ENCODE measurements around the gene SMG7.
A peak's percentile ranks its signal among the peaks of the same experiment; 100 is the strongest.

Gene SMG7

GRCh38 chr1:183568176-183569021, 96.1 kb downstream of the SMG7 start:
- H3K4me1 ChIP-seq = no peaks in the 10 kb centered on the region
- no peaks in the 10 kb centered on the region for H3K27me3 ChIP-seq (ENCODE audit: low read depth)
- no peak for DNase-seq (ENCODE audit: low spot score in 2 of 2)
- no peaks in the 10 kb centered on the region for H3K9me3 ChIP-seq
- H3K4me3 ChIP-seq = no peak overlapping the region
- H3K36me3 ChIP-seq (replicated peaks) = no peaks in the 10 kb centered on the region
- in situ Hi-C loops (cut with MboI; ENCODE audit: low sequenced_read_pairs) = no loop called here

- no peak overlapping the region for H3K4me3 ChIP-seq
- H3K36me3 ChIP-seq (replicated peaks) = no peaks in the 10 kb centered on the region
- H3K27me3 ChIP-seq (ENCODE audit: low read depth) = no peaks in the 10 kb centered on the region
- DNase-seq (ENCODE audit: low spot score in 2 of 2) = no peak
- no peaks in the 10 kb centered on the region for H3K9me3 ChIP-seq
- no peaks in the 10 kb centered on the region for H3K4me1 ChIP-seq
- in situ Hi-C loops (cut with MboI; ENCODE audit: low sequenced_read_pairs) = no loop called here
Measured at GRCh38 chr1:183569141-183569540, 96.8 kb downstream of the SMG7 start.

GRCh38 chr1:183569801-183570200, 97.5 kb downstream of the SMG7 start:
- Histone ChIP-seq H3K36me3 (replicated peaks) (no peaks in the 10 kb centered on the region), H3K4me3 (no peak overlapping the region), H3K9me3 (no peaks in the 10 kb centered on the region), H3K4me1 (no peaks in the 10 kb centered on the region), H3K27me3 (ENCODE audit: low read depth) (no peaks in the 10 kb centered on the region)
- in situ Hi-C loops (cut with MboI; ENCODE audit: low sequenced_read_pairs) = no loop called here
- no peak for DNase-seq (ENCODE audit: low spot score in 2 of 2)

- no peaks in the 10 kb centered on the region for H3K4me1 ChIP-seq
- no peak overlapping the region for H3K4me3 ChIP-seq
- DNase-seq (ENCODE audit: low spot score in 2 of 2) = no peak
- H3K27me3 ChIP-seq (ENCODE audit: low read depth) = no peaks in the 10 kb centered on the region
- in situ Hi-C loops (cut with MboI; ENCODE audit: low sequenced_read_pairs) = no loop called here
- no peaks in the 10 kb centered on the region for H3K36me3 ChIP-seq (replicated peaks)
- no peaks in the 10 kb centered on the region for H3K9me3 ChIP-seq
Measured at GRCh38 chr1:183570451-183570850, 98.2 kb downstream of the SMG7 start.

- in situ Hi-C loops (cut with MboI; ENCODE audit: low sequenced_read_pairs) = no loop called here
- H3K4me3 ChIP-seq = no peak overlapping the region
- H3K27me3 ChIP-seq (ENCODE audit: low read depth) = no peaks in the 10 kb centered on the region
- H3K36me3 ChIP-seq (replicated peaks) = no peaks in the 10 kb centered on the region
- no peaks in the 10 kb centered on the region for H3K4me1 ChIP-seq
- H3K9me3 ChIP-seq = no peaks in the 10 kb centered on the region
- no peak for DNase-seq (ENCODE audit: low spot score in 2 of 2)
Measured at GRCh38 chr1:183571678-183572268, 99.5 kb downstream of the SMG7 start.

- H3K4me3 ChIP-seq = no peak overlapping the region
- no peaks in the 10 kb centered on the region for H3K9me3 ChIP-seq
- no peak for DNase-seq (ENCODE audit: low spot score in 2 of 2)
- in situ Hi-C loops (cut with MboI; ENCODE audit: low sequenced_read_pairs) = no loop called here
- H3K4me1 ChIP-seq = no peaks in the 10 kb centered on the region
- no peaks in the 10 kb centered on the region for H3K36me3 ChIP-seq (replicated peaks)
- H3K27me3 ChIP-seq (ENCODE audit: low read depth) = no peaks in the 10 kb centered on the region
Measured at GRCh38 chr1:183572721-183573120, 100.4 kb downstream of the SMG7 start.

GRCh38 chr1:183575606-183576005, 103.3 kb downstream of the SMG7 start:
- no peak for DNase-seq (ENCODE audit: low spot score in 2 of 2)
- in situ Hi-C loops (cut with MboI; ENCODE audit: low sequenced_read_pairs) = no loop called here
- no peaks in the 10 kb centered on the region for H3K36me3 ChIP-seq (replicated peaks)
- no peaks in the 10 kb centered on the region for H3K27me3 ChIP-seq (ENCODE audit: low read depth)
- no peaks in the 10 kb centered on the region for H3K4me1 ChIP-seq
- H3K4me3 ChIP-seq = no peak overlapping the region
- no peaks in the 10 kb centered on the region for H3K9me3 ChIP-seq

GRCh38 chr1:183576537-183576936, 104.2 kb downstream of the SMG7 start:
- no peak for DNase-seq (ENCODE audit: low spot score in 2 of 2)
- in situ Hi-C loops (cut with MboI; ENCODE audit: low sequenced_read_pairs) = no loop called here
- no peak overlapping the region for H3K4me3 ChIP-seq
- H3K36me3 ChIP-seq (replicated peaks) = no peaks in the 10 kb centered on the region
- no peaks in the 10 kb centered on the region for H3K4me1 ChIP-seq
- no peaks in the 10 kb centered on the region for H3K9me3 ChIP-seq
- no peaks in the 10 kb centered on the region for H3K27me3 ChIP-seq (ENCODE audit: low read depth)

GRCh38 chr1:183577897-183578465, 105.7 kb downstream of the SMG7 start:
- Histone ChIP-seq H3K36me3 (replicated peaks) (no peaks in the 10 kb centered on the region), H3K4me3 (no peak overlapping the region), H3K27me3 (ENCODE audit: low read depth) (no peaks in the 10 kb centered on the region), H3K9me3 (no peaks in the 10 kb centered on the region), H3K4me1 (no peaks in the 10 kb centered on the region)
- no peak for DNase-seq (ENCODE audit: low spot score in 2 of 2)
- in situ Hi-C loops (cut with MboI; ENCODE audit: low sequenced_read_pairs) = no loop called here

- in situ Hi-C loops (cut with MboI; ENCODE audit: low sequenced_read_pairs) = no loop called here
- no peaks in the 10 kb centered on the region for H3K27me3 ChIP-seq (ENCODE audit: low read depth)
- H3K4me1 ChIP-seq = no peaks in the 10 kb centered on the region
- H3K36me3 ChIP-seq (replicated peaks) = no peaks in the 10 kb centered on the region
- no peaks in the 10 kb centered on the region for H3K9me3 ChIP-seq
- H3K4me3 ChIP-seq = no peak overlapping the region
- no peak for DNase-seq (ENCODE audit: low spot score in 2 of 2)
Measured at GRCh38 chr1:183578856-183579255, 106.6 kb downstream of the SMG7 start.

GRCh38 chr1:183580281-183580682, 108.0 kb downstream of the SMG7 start:
- in situ Hi-C loops (cut with MboI; ENCODE audit: low sequenced_read_pairs) = no loop called here
- H3K36me3 ChIP-seq (replicated peaks) = no peaks in the 10 kb centered on the region
- no peak overlapping the region for H3K4me3 ChIP-seq
- H3K27me3 ChIP-seq (ENCODE audit: low read depth) = no peaks in the 10 kb centered on the region
- no peaks in the 10 kb centered on the region for H3K9me3 ChIP-seq
- H3K4me1 ChIP-seq = no peaks in the 10 kb centered on the region
- DNase-seq (ENCODE audit: low spot score in 2 of 2) = peak; percentile 23 to 44

GRCh38 chr1:183582021-183582713, 109.9 kb downstream of the SMG7 start:
- no peak for DNase-seq (ENCODE audit: low spot score in 2 of 2)
- no peaks in the 10 kb centered on the region for H3K36me3 ChIP-seq (replicated peaks)
- H3K4me1 ChIP-seq = no peaks in the 10 kb centered on the region
- H3K27me3 ChIP-seq (ENCODE audit: low read depth) = no peaks in the 10 kb centered on the region
- no peaks in the 10 kb centered on the region for H3K9me3 ChIP-seq
- no peak overlapping the region for H3K4me3 ChIP-seq
- in situ Hi-C loops (cut with MboI; ENCODE audit: low sequenced_read_pairs) = no loop called here

GRCh38 chr1:183583466-183583865, 111.2 kb downstream of the SMG7 start:
- Histone ChIP-seq H3K36me3 (replicated peaks) (no peaks in the 10 kb centered on the region), H3K4me3 (no peak overlapping the region), H3K9me3 (no peaks in the 10 kb centered on the region), H3K4me1 (no peaks in the 10 kb centered on the region), H3K27me3 (ENCODE audit: low read depth) (no peaks in the 10 kb centered on the region)
- in situ Hi-C loops (cut with MboI; ENCODE audit: low sequenced_read_pairs) = no loop called here
- DNase-seq (ENCODE audit: low spot score in 2 of 2) = no peak

GRCh38 chr1:183584147-183584546, 111.8 kb downstream of the SMG7 start:
- in situ Hi-C loops (cut with MboI; ENCODE audit: low sequenced_read_pairs) = no loop called here
- Histone ChIP-seq H3K4me3 (no peak overlapping the region), H3K27me3 (ENCODE audit: low read depth) (no peaks in the 10 kb centered on the region), H3K9me3 (no peaks in the 10 kb centered on the region), H3K36me3 (replicated peaks) (no peaks in the 10 kb centered on the region), H3K4me1 (no peaks in the 10 kb centered on the region)
- no peak for DNase-seq (ENCODE audit: low spot score in 2 of 2)

Data from HAP-1 (cell line).